ENCODE results near the gene GALNT2.
A peak's percentile ranks its signal among the peaks of the same experiment; 100 is the strongest.

GALNT2 gene

GRCh38 chr1:230065161-230065560, 1.9 kb upstream of the GALNT2 start:
- no peak for TF ChIP-seq CTCF (IDR thresholded peaks at IDR 0.05; ENCODE audit: extremely low read depth, insufficient read depth, missing control alignments)
- in situ Hi-C loops (cut with MboI; ENCODE audit: low pct_unique_long_range_greater_than_20kb, low sequenced_read_pairs, unreplicated experiment), result no loop called here
- no peak for DNase-seq (ENCODE audit: low spot score)

- in situ Hi-C loops (cut with MboI; ENCODE audit: low pct_unique_long_range_greater_than_20kb, low sequenced_read_pairs, unreplicated experiment), result no loop called here
- no peak for DNase-seq (ENCODE audit: low spot score)
Measured at GRCh38 chr1:230065571-230065970, 1.5 kb upstream of the GALNT2 start.

GRCh38 chr1:230066031-230066430, 1.0 kb upstream of the GALNT2 start:
- DNase-seq (ENCODE audit: low spot score), result no peak
- TF ChIP-seq CTCF (IDR thresholded peaks at IDR 0.05; ENCODE audit: extremely low read depth, insufficient read depth, missing control alignments), result no peak
- in situ Hi-C loops (cut with MboI; ENCODE audit: low pct_unique_long_range_greater_than_20kb, low sequenced_read_pairs, unreplicated experiment), result no loop called here

More at GRCh38 chr1:230065571-230065970, 1.5 kb upstream of the GALNT2 start:
- TF ChIP-seq CTCF (IDR thresholded peaks at IDR 0.05; ENCODE audit: extremely low read depth, insufficient read depth, missing control alignments), result no peak

GRCh38 chr1:230067419-230067870, 407 bp downstream of the GALNT2 start:
- DNase-seq (ENCODE audit: low spot score), result peak; percentile 60
- in situ Hi-C loops (cut with MboI; ENCODE audit: low pct_unique_long_range_greater_than_20kb, low sequenced_read_pairs, unreplicated experiment), result no loop called here
- TF ChIP-seq CTCF (IDR thresholded peaks at IDR 0.05; ENCODE audit: extremely low read depth, insufficient read depth, missing control alignments), result no peak

GRCh38 chr1:230067871-230068620, 1.0 kb downstream of the GALNT2 start:
- DNase-seq (ENCODE audit: low spot score), result peak; percentile 50
- in situ Hi-C loops (cut with MboI; ENCODE audit: low pct_unique_long_range_greater_than_20kb, low sequenced_read_pairs, unreplicated experiment), result no loop called here
- peak; percentile 7 for TF ChIP-seq CTCF (IDR thresholded peaks at IDR 0.05; ENCODE audit: extremely low read depth, insufficient read depth, missing control alignments)

- TF ChIP-seq CTCF (IDR thresholded peaks at IDR 0.05; ENCODE audit: extremely low read depth, insufficient read depth, missing control alignments), result no peak
- DNase-seq (ENCODE audit: low spot score), result no peak
- in situ Hi-C loops (cut with MboI; ENCODE audit: low pct_unique_long_range_greater_than_20kb, low sequenced_read_pairs, unreplicated experiment), result no loop called here
Measured at GRCh38 chr1:230068621-230068873, 1.5 kb downstream of the GALNT2 start.
